CD14-positive monocyte (primary cell): ENCODE results near the gene BAHCC1. TPM values are rescaled to one million over a fixed set of nuclear protein-coding genes. Genes with fewer than 3 reads are reported as not detected.

Experiments
- DNase-seq, 3 donors: peaks; one replicate each; pipeline ENCODE4 v3.0.0-alpha.2; 2011 to 2022
- H2AFZ ChIP-seq: 2 replicates; pipeline ENCODE4 v1.6.0; 2012; ENCODE audit warnings: mild to moderate bottlenecking, low read depth, low read length, inconsistent platforms; ENCODE audit not compliant: insufficient read depth, poor library complexity, severe bottlenecking
- H3K27ac ChIP-seq, 2 donors: 1 replicate in 1 of 2; 2 replicates in 1 of 2; pipeline ENCODE4 v1.5.1; 2012 to 2013; ENCODE audit warnings: low read length in 2 of 2, control low read depth in 1 of 2, inconsistent platforms in 1 of 2, low read depth in 1 of 2, mild to moderate bottlenecking in 1 of 2
- H3K27me3 ChIP-seq, 2 donors: one replicate each; pipeline versions ENCODE4 v1.6.0 to v1.6.1; 2011 to 2013; ENCODE audit warnings: low read length in 2 of 2; ENCODE audit not compliant: control insufficient read depth in 2 of 2, insufficient read depth in 2 of 2
- H3K36me3 ChIP-seq, 2 donors: replicated peaks in 1 of 2; 1 replicate in 1 of 2; 2 replicates in 1 of 2; pipeline versions ENCODE4 v1.5.1 to v1.6.1; 2012 to 2013; ENCODE audit warnings: low read length in 2 of 2, control low read depth in 1 of 2, inconsistent platforms in 1 of 2, mild to moderate bottlenecking in 1 of 2; ENCODE audit not compliant: insufficient read depth in 2 of 2, control insufficient read depth in 1 of 2
- H3K4me1 ChIP-seq, 2 donors: 1 replicate in 1 of 2; 2 replicates in 1 of 2; pipeline versions ENCODE4 v1.5.1 to v1.6.1; 2012 to 2013; ENCODE audit warnings: low read length in 2 of 2, control low read depth in 1 of 2, inconsistent platforms in 1 of 2, mild to moderate bottlenecking in 1 of 2, moderate library complexity in 1 of 2; ENCODE audit not compliant: insufficient read depth in 2 of 2, control insufficient read depth in 1 of 2
- H3K4me2 ChIP-seq: replicated peaks from 2 replicates; pipeline ENCODE3; 2012; ENCODE audit warnings: low read length, moderate library complexity, mild to moderate bottlenecking; ENCODE audit not compliant: poor library complexity, severe bottlenecking; ENCODE audit errors: extremely low read depth
- H3K4me3 ChIP-seq, 3 experiments: fragments of 200-600 bp in 1 of 3; sonication (generic) in 1 of 3; replicated peaks in 1 of 3; 1 replicate in 2 of 3; 2 replicates in 1 of 3; pipeline ENCODE4 v1.5.1; 2011 to 2013; ENCODE audit warnings: low read length in 3 of 3, mild to moderate bottlenecking in 3 of 3, control low read depth in 2 of 3, low read depth in 2 of 3, inconsistent platforms in 1 of 3, moderate library complexity in 1 of 3
- H3K79me2 ChIP-seq: 2 replicates; pipeline ENCODE4 v1.6.0; 2012; ENCODE audit warnings: mild to moderate bottlenecking, control low read depth, inconsistent platforms, low read length, moderate library complexity; ENCODE audit not compliant: insufficient read depth
- H3K9ac ChIP-seq: 2 replicates; pipeline ENCODE4 v1.6.0; 2017; ENCODE audit warnings: low read length, mild to moderate bottlenecking; ENCODE audit not compliant: insufficient read depth, poor library complexity, severe bottlenecking
- H3K9me3 ChIP-seq, 2 donors: replicated peaks in 1 of 2; 1 replicate in 1 of 2; 2 replicates in 1 of 2; pipeline versions ENCODE4 v1.5.1 to v1.6.1; 2012 to 2013; ENCODE audit warnings: low read length in 2 of 2, control low read depth in 1 of 2; ENCODE audit not compliant: control insufficient read depth in 1 of 2, insufficient read depth in 1 of 2
- H4K20me1 ChIP-seq: 2 replicates; pipeline ENCODE4 v1.6.0; 2012; ENCODE audit warnings: mild to moderate bottlenecking, low read length, control low read depth, moderate library complexity; ENCODE audit not compliant: insufficient read depth
- H3K27ac Mint-ChIP-seq, 7 donors: one replicate each; pipeline ENCODE4 v1.8.0; 2020; ENCODE audit warnings: mild to moderate bottlenecking in 7 of 7, mixed read lengths in 7 of 7, moderate library complexity in 6 of 7, inconsistent platforms in 2 of 7
- H3K27me3 Mint-ChIP-seq, 3 donors: one replicate each; pipeline ENCODE4 v1.8.0; 2021 to 2022; ENCODE audit warnings: low read depth in 3 of 3, mild to moderate bottlenecking in 3 of 3, mixed read lengths in 3 of 3, moderate library complexity in 3 of 3, inconsistent platforms in 1 of 3
- H3K36me3 Mint-ChIP-seq, 2 donors: one replicate each; pipeline ENCODE4 v1.8.0; 2020; ENCODE audit warnings: mixed read lengths in 2 of 2, inconsistent platforms in 1 of 2, mild to moderate bottlenecking in 1 of 2
- H3K4me1 Mint-ChIP-seq: one replicate; pipeline ENCODE4 v1.8.0; 2020; ENCODE audit warnings: mild to moderate bottlenecking, mixed read lengths
- H3K4me3 Mint-ChIP-seq, 2 donors: one replicate each; pipeline ENCODE4 v1.8.0; 2020; ENCODE audit warnings: mild to moderate bottlenecking in 2 of 2, mixed read lengths in 2 of 2, moderate library complexity in 1 of 2
- H3K9me3 Mint-ChIP-seq, 7 donors: one replicate each; pipeline ENCODE4 v1.8.0; 2020 to 2022; ENCODE audit warnings: mixed read lengths in 7 of 7, mild to moderate bottlenecking in 6 of 7, moderate library complexity in 6 of 7, inconsistent platforms in 2 of 7
- WGBS: methylation state at CpG from one replicate; pipeline ENCODE4 v1.1.5; 2013; ENCODE audit warnings: missing lambda C conversion rate; ENCODE audit not compliant: insufficient coverage; 5-methylcytosine and 5-hydroxymethylcytosine counted together
- intact Hi-C, 2 donors: fragments of 100-400 bp; cut with micrococcal nuclease; formaldehyde crosslinking; loops; one replicate each; pipeline versions ENCODE4 v1.15.0 to v1.15.1; 2023
- polyA plus RNA-seq, 3 donors: library from polyadenylated mRNA; depleted of rRNA in 1 of 3; unstranded in 2 of 3; stranded (reverse) in 1 of 3; fragments of 300-500 nt in 2 of 3; fragments of >200 nt in 1 of 3; fragmentation: Illumina TruSeq in 2 of 3; gene quantifications; 1 replicate in 2 of 3; 2 replicates in 1 of 3; pipeline ENCODE4 v1.2.3, GENCODE V29; 2012 to 2021
- TF ChIP-seq, protein P1 (sequence below): fragments of 200-600 bp; IDR thresholded peaks from one replicate; pipeline ENCODE4 v1.8.0; 2022; ENCODE audit warnings: antibody characterized with exemption, mild to moderate bottlenecking

The BAHCC1 gene
- polyA plus RNA-seq, 3 donors = 0.11 to 8.8 (median 0.27) TPM

DNA sequence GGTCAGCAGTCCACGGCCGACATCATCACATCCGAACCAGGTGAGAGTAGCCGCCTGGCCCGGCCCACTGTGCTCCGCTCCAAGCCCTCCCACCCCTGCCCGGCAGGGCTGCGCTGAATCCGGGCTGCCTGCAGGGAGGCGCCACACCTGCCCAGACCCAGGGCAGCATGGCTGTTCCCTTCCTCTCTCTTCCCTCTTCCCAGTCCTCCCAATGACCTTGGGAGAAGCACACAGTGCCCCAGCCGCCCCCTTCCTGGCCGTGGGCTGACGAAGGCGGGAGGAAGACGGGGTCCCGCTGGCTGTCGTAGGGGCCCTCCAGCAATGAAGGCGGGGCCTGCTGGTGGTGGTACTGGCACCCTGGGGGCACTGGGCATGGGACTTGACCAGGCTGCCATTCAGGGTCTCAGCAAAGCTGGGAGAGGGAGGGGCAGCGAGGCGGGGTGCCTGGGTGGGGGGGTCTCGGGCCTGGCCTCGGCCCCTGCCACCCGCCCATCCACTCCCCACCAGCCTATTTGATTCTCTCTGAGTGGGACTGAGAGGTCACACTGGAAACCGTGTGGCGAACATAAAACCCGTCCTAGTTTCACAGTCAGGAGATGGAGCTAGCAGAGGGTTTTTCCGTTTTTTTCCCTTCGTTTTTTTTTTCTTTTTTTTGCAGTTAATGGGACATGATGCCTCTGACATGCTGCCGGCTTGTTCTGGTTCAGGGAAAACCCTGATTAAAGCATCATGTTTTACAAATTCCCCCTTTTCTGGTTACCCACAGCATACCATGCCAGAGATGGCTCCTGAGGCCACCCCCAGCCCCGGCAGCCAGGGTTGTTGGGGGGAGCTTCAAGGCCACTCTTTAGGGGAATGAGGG lies 50.6 kb downstream of the BAHCC1 start:
- intact Hi-C loops = no loop called here
- H3K27ac Mint-ChIP-seq = no peak overlapping the region
- WGBS = 93% methylated on average over 19 of the region's 30 CpGs
- H3K36me3 Mint-ChIP-seq = peaks cover 0 to 8% of the 10 kb centered on the region in 2 donors
- peaks cover 0 to 2% (median 0%) of the 10 kb centered on the region in 7 donors for H3K9me3 Mint-ChIP-seq
- H3K4me3 Mint-ChIP-seq = no peak overlapping the region
- H3K27me3 Mint-ChIP-seq = no peaks in the 10 kb centered on the region
- Histone ChIP-seq H3K27me3 (no peaks in the 10 kb centered on the region), H2AFZ (no peak overlapping the region), H3K36me3 (peaks cover 0 to 6% of the 10 kb centered on the region in 2 donors), H3K9ac (no peak overlapping the region), H4K20me1 (no peaks in the 10 kb centered on the region), H3K27ac (no peak overlapping the region), H3K4me1 (no peaks in the 10 kb centered on the region), H3K4me3 (no peak overlapping the region), H3K9me3 (no peaks in the 10 kb centered on the region), H3K4me2 (no peak overlapping the region), H3K79me2 (no peaks in the 10 kb centered on the region)
- DNase-seq = no peak
- TF ChIP-seq, protein P1, sequence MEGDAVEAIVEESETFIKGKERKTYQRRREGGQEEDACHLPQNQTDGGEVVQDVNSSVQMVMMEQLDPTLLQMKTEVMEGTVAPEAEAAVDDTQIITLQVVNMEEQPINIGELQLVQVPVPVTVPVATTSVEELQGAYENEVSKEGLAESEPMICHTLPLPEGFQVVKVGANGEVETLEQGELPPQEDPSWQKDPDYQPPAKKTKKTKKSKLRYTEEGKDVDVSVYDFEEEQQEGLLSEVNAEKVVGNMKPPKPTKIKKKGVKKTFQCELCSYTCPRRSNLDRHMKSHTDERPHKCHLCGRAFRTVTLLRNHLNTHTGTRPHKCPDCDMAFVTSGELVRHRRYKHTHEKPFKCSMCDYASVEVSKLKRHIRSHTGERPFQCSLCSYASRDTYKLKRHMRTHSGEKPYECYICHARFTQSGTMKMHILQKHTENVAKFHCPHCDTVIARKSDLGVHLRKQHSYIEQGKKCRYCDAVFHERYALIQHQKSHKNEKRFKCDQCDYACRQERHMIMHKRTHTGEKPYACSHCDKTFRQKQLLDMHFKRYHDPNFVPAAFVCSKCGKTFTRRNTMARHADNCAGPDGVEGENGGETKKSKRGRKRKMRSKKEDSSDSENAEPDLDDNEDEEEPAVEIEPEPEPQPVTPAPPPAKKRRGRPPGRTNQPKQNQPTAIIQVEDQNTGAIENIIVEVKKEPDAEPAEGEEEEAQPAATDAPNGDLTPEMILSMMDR = no peak
- H3K4me1 Mint-ChIP-seq = no peaks in the 10 kb centered on the region

DNA sequence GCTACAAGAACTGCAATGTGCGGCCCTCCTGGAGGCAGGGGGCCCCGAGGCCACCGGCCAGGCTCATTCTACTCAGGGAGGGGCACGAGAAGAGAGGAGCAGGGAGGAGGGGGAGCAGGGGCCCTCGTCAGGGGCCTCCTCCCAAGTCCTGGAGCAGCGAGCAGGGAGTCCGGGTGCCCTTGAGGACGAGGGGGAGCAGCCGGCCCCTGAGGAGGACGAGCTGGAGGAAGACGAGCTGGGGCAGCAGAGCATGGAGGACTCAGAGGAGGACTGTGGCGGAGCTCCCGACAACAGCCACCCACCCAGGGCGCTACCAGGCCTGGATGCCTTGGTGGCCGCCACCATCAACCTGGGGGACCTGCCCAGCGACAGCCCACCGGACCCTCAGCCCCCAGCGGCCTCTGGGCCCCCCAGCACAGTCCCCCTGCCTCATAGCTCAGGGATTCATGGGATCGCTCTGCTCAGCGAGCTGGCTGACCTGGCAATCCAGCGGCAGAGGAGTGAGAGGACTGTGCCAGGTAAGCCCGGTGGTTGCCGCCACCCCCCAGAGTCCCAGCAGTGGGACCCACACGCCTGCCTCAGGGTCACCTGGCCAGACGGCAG lies 52.2 kb downstream of the BAHCC1 start:
- intact Hi-C loops = no loop called here
- no peak overlapping the region for H3K4me3 Mint-ChIP-seq
- Histone ChIP-seq H3K4me3 (no peak overlapping the region), H3K79me2 (no peaks in the 10 kb centered on the region), H3K9ac (no peak overlapping the region), H3K36me3 (peaks cover 0 to 6% of the 10 kb centered on the region in 2 donors), H4K20me1 (no peaks in the 10 kb centered on the region), H3K27ac (no peak overlapping the region), H2AFZ (no peak overlapping the region), H3K27me3 (no peaks in the 10 kb centered on the region), H3K9me3 (no peaks in the 10 kb centered on the region), H3K4me2 (no peak overlapping the region), H3K4me1 (no peaks in the 10 kb centered on the region)
- H3K36me3 Mint-ChIP-seq = peaks cover 0 to 8% of the 10 kb centered on the region in 2 donors
- H3K9me3 Mint-ChIP-seq = peaks cover 0 to 2% (median 0%) of the 10 kb centered on the region in 7 donors
- 94% methylated on average over 25 of the region's 25 CpGs for WGBS
- no peaks in the 10 kb centered on the region for H3K4me1 Mint-ChIP-seq
- DNase-seq = no peak
- TF ChIP-seq, protein P1 = no peak
- peak overlapping the region in 1 of 7 donors; percentile 11 for H3K27ac Mint-ChIP-seq
- no peaks in the 10 kb centered on the region for H3K27me3 Mint-ChIP-seq
